ENCODE measurements around the gene GH1. TPM values are rescaled to one million over a fixed set of nuclear protein-coding genes. Genes with fewer than 3 reads are reported as not detected.

Gene GH1
- total RNA-seq, 2 donors from 2014 or later, result not detected

DNA sequence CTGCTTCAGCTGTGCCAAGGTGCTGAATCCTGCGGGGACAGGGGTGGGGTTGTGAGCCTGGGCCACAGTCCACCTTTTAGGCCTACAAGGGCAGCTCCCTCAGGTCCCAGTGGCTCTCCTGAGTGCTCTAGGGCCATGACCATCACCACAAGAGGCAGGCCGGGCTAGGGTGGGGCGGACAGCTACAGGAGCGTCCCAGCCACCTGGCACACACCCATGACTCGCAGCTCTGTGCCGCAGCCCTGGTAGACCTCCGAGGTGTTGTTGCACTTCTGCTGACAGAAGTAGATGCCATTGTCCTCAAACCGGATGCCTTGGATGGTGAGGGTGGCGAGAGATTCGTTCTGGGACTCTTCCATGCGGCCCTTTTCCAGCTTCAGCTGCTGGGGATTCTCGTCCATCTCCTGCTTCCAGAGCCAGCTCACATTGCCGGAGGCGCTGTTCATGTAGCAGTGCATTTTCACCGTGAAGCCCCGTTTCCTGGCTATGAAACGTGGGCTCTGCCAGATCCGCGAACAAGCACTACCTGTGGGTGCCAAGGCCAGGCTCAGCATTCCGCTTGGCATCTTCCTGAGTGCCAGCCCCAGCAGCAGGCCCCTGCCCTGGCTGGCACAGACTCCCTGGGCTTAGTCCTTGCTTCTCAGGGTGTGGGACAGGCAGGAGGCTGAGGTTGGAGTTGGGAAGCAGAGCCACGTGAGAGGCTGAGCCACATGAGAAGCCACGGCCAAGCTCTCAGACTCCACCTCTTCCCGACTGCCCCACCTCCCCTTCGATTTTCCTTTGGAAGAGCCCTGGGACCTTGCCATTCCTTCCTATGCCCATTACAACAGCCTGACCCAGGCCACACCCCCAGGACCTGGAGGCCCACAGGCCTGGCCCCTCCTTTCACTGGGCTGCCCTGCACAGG, 11.5 kb upstream of the GH1 start:
- no peak for DNase-seq
- no peak overlapping the region for H3K27ac Mint-ChIP-seq
- no peaks in the 10 kb centered on the region for H3K36me3 Mint-ChIP-seq (ENCODE audit: low read depth)
- Histone ChIP-seq H3K9ac (ENCODE audit: extremely low read depth, low read length, poor library complexity, severe bottlenecking) (no peak overlapping the region), H3K27ac (ENCODE audit: low read depth, low read length) (no peak overlapping the region), H3K36me3 (ENCODE audit: control insufficient read depth, insufficient read depth, low read length) (no peaks in the 10 kb centered on the region), H3K9me3 (ENCODE audit: control insufficient read depth, low read length) (no peaks in the 10 kb centered on the region), H3K4me3 (ENCODE audit: low read length) (no peak overlapping the region), H3K4me1 (ENCODE audit: control insufficient read depth, insufficient read depth, low read length) (no peaks in the 10 kb centered on the region), H3K27me3 (ENCODE audit: control insufficient read depth, insufficient read depth, low read length, poor library complexity, severe bottlenecking) (no peaks in the 10 kb centered on the region)
- H3K4me1 Mint-ChIP-seq, result no peaks in the 10 kb centered on the region
- no peaks in the 10 kb centered on the region for H3K9me3 Mint-ChIP-seq
- no peaks in the 10 kb centered on the region for H3K27me3 Mint-ChIP-seq (ENCODE audit: insufficient read depth)
- TF ChIP-seq, protein P1, sequence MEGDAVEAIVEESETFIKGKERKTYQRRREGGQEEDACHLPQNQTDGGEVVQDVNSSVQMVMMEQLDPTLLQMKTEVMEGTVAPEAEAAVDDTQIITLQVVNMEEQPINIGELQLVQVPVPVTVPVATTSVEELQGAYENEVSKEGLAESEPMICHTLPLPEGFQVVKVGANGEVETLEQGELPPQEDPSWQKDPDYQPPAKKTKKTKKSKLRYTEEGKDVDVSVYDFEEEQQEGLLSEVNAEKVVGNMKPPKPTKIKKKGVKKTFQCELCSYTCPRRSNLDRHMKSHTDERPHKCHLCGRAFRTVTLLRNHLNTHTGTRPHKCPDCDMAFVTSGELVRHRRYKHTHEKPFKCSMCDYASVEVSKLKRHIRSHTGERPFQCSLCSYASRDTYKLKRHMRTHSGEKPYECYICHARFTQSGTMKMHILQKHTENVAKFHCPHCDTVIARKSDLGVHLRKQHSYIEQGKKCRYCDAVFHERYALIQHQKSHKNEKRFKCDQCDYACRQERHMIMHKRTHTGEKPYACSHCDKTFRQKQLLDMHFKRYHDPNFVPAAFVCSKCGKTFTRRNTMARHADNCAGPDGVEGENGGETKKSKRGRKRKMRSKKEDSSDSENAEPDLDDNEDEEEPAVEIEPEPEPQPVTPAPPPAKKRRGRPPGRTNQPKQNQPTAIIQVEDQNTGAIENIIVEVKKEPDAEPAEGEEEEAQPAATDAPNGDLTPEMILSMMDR (conservative IDR thresholded peaks at IDR 0.05), result no peak
- 90 to 91% methylated on average over 16 to 24 of the region's 24 CpGs for WGBS, 2 experiments (ENCODE audit: insufficient coverage in 1 of 2, insufficient read length in 1 of 2)
- H3K4me3 Mint-ChIP-seq, result no peak overlapping the region

DNA sequence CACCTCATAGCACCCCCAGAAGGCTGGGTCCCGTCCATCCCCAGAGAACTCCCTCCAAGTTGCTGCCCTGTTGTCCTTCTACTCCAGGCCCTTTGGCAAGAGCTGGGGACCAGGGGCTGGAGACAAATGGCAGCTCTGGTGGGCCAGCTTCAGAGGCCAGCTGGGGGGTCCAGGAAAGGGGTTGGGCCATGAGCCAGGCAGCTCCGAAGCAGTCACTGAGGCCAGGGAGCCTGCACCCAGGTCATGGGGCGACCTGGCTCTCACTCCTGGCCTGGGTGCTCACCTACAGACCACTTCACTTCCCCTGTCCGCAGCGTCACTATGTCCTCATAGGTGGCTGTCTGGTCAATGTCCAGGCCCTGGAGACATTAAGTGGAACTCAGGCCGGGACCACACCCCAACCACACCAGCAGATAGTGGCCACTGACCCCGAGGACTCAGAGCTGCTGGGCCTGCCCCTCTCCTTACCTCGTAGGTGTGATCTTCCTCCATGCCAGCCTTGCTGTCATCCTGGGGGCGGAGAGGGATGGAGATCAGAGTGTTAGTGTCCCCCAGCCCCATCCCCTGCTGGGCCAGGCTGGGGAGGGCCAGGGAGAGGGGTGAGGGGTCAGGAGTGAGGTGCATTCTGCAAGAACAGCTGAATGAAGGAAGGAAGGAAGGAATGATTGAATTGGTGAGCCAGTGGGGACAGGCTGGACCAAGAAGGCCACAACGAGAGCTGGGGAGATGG, 10.5 kb upstream of the GH1 start:
- no peaks in the 10 kb centered on the region for H3K27me3 ChIP-seq (ENCODE audit: control insufficient read depth, insufficient read depth, low read length, poor library complexity, severe bottlenecking)
- no peak overlapping the region for H3K27ac Mint-ChIP-seq
- H3K27ac ChIP-seq (ENCODE audit: low read depth, low read length), result no peak overlapping the region
- 94 to 100% methylated on average over 3 to 10 of the region's 10 CpGs for WGBS, 2 experiments (ENCODE audit: insufficient coverage in 1 of 2, insufficient read length in 1 of 2)
- H3K9me3 ChIP-seq (ENCODE audit: control insufficient read depth, low read length), result no peaks in the 10 kb centered on the region
- no peak overlapping the region for H3K9ac ChIP-seq (ENCODE audit: extremely low read depth, low read length, poor library complexity, severe bottlenecking)
- no peaks in the 10 kb centered on the region for H3K27me3 Mint-ChIP-seq (ENCODE audit: insufficient read depth)
- H3K36me3 Mint-ChIP-seq (ENCODE audit: low read depth), result no peaks in the 10 kb centered on the region
- H3K4me1 ChIP-seq (ENCODE audit: control insufficient read depth, insufficient read depth, low read length), result no peaks in the 10 kb centered on the region
- H3K4me3 ChIP-seq (ENCODE audit: low read length), result no peak overlapping the region
- H3K36me3 ChIP-seq (ENCODE audit: control insufficient read depth, insufficient read depth, low read length), result no peaks in the 10 kb centered on the region
- TF ChIP-seq, protein P1 (conservative IDR thresholded peaks at IDR 0.05), result no peak
- no peaks in the 10 kb centered on the region for H3K4me1 Mint-ChIP-seq
- no peak for DNase-seq
- no peak overlapping the region for H3K4me3 Mint-ChIP-seq
- no peaks in the 10 kb centered on the region for H3K9me3 Mint-ChIP-seq

GRCh38 chr17:63928172-63928666, 9.6 kb upstream of the GH1 start:
- Histone ChIP-seq H3K27ac (ENCODE audit: low read depth, low read length) (no peak overlapping the region), H3K36me3 (ENCODE audit: control insufficient read depth, insufficient read depth, low read length) (no peaks in the 10 kb centered on the region), H3K27me3 (ENCODE audit: control insufficient read depth, insufficient read depth, low read length, poor library complexity, severe bottlenecking) (no peaks in the 10 kb centered on the region), H3K4me1 (ENCODE audit: control insufficient read depth, insufficient read depth, low read length) (no peaks in the 10 kb centered on the region), H3K9ac (ENCODE audit: extremely low read depth, low read length, poor library complexity, severe bottlenecking) (no peak overlapping the region), H3K9me3 (ENCODE audit: control insufficient read depth, low read length) (no peaks in the 10 kb centered on the region), H3K4me3 (ENCODE audit: low read length) (no peak overlapping the region)
- no peak for DNase-seq
- Mint-ChIP-seq H3K9me3 (no peaks in the 10 kb centered on the region), H3K4me3 (no peak overlapping the region), H3K4me1 (no peaks in the 10 kb centered on the region), H3K27me3 (ENCODE audit: insufficient read depth) (no peaks in the 10 kb centered on the region), H3K36me3 (ENCODE audit: low read depth) (no peaks in the 10 kb centered on the region), H3K27ac (no peak overlapping the region)
- TF ChIP-seq, protein P1 (conservative IDR thresholded peaks at IDR 0.05), result no peak
- 67 to 85% methylated on average over 3 to 10 of the region's 10 CpGs for WGBS, 2 experiments (ENCODE audit: insufficient coverage in 1 of 2, insufficient read length in 1 of 2)

Data from endodermal cell (in vitro differentiated cells).